Globus pallidus (tissue), 1 donor: ENCODE measurements around the gene ZNF236.
A peak's percentile ranks its signal among the peaks of the same experiment; 100 is the strongest.
"Not testable (repeated sequence)": the region's sequence is repeated elsewhere in the genome, so short reads cannot be mapped to it uniquely, and the experiment has no call there.

Experiments
- DNase-seq: peaks from one replicate; pipeline ENCODE4 v3.0.0-alpha.2; 2015; ENCODE audit warnings: low spot score

The ZNF236 gene

DNA sequence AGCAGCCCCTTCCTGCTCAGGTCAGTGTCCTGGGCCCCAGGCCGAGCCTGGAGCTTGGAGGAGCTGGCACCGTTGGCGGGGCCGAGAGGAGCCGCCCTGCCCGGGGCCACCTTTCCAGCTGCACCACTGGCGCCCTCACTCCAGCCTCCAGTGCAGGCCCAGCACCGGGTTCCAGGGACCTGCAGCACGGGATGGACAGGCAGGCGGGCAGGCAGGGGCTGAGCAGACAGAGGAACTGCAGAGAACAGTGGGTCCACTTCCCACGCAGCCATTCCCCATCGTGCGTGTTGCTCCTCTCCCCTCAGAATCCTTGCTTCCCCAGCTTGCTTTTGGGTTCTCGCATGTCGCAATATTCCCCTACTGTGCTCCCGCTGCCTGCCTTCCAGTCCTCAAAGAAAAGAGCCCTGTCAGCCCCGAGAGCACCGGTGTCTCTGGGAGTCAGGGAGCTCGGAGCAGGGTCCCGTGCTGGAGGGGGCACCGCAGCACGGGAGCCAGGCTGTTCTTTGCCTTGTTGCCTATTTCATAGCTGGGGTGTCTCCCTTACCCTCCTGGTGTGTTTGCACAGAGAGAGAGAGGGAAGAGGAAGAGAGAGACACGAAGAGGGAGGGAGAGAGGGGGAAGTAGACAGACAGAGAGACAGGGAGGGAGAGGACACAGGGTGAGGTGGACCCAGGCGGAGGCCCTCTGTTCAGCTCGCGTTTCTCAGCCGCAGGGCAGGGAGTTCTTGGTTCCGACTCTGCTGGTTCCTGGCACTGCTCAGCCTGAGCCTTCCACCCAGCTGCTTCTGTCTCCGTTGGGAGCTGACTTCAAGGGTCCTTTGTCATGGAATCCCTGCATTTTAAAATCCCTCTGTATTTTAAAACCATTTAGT, 184.2 kb downstream of the ZNF236 start:
- no peak for DNase-seq

DNA sequence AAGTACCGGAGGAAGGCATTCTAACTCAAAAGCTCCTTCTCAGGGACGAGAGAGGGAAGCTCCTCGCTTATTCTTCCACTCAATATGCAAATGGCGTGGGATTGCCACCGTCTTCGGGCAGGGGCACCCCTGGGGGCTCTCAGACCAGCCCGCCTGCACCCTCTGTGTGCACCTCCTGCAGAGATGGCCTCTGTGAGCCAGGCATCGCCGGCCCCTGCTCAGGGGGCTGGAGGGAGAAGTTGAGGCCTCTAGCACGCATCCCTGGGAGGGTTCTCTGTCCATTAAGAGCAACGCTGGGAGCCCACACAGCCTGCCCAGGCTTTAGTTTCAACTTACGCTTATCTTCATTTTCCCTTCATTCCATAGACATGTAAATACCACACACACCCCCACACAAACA, 184.9 kb downstream of the ZNF236 start:
- DNase-seq, result no peak

- DNase-seq, result no peak
Measured at GRCh38 chr18:77008006-77008405, 185.6 kb downstream of the ZNF236 start.

DNA sequence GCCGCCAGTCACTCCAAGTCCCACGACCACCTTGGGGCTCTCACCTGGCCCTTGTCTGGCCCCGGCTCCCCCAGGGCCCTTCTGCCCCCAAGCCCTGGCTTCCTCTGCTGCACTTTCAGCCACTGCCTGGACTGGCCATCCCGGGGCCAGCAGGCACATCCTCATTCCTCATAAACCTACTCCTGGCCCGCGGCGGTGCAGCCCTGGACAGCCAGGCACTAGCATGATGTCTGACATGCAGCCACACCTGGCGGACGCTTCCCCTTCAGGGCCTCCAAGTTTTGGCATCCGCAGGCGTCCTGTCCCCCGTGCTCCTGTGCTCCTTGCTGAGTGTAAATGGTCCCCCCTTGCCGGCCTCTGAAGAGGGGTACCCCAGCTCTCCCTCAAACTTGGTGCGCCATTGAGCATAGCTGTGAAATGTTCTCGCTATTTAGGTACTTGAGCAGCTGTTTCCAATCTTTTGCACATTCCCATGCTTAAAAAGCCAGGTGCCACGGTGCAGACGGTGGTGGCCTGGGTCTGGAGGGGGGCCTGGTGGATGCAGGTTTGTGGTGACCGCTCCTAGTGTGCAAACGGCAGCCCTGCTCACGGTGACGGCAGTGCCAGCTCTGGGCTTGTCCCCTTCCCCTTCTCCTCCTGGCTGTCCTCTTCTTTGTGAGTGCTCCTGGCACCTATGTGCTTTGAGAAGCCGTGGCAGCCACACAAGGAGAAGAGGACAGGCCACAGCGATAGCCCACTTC, 186.4 kb downstream of the ZNF236 start:
- no peak for DNase-seq

GRCh38 chr18:77009675-77010074, 187.3 kb downstream of the ZNF236 start:
- DNase-seq, result no peak

DNA sequence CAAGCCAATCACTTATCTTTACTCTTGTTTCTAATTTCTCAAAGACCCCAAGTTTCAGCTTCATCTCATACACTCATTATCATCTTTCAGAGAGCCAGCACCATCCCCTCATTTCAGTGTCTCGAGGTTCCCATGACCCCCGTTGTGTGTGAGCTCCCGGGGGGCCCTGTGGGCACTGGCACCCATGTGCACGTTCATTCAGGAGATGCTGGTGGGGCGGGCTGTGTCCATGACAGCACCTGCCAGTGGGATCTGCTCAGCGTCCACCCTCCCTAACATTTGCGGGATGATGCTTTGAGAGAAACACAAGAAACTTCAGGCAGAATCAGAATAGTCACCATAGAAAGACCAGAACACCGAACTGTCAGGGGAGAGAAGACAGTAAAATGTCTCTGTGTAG, 189.8 kb downstream of the ZNF236 start:
- no peak for DNase-seq

DNA sequence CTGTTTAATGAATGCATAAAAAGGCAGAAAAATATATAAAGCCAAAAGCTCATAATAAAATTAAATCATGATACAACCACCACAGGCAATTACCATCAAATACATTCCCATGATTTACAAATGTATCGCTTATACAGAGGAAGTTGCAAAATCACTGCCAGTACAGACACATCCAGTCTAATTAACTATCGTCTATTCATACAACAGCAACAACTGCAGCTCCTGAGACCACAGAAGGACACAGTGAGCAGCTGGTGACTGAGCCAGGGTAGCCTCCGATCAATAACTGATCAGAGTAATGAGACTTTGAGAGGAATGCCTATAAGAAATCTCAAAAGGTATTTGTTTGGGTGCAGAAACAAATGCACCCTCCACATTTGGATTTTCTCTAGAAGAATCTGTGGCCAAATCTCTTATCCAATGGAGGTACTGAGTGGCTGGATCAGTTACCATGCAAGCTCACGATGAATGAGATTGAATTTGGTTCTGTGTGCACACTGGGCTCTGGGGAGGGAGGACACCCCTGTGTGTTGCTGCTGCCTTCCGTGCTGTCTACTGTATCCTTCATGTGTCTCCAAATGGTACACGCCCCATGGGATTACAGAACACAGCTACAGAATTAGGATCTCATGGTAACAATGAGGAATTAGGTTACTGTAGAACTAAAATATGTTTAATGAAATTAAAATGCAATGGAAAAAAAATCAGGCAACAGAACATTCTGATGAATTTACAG, 190.6 kb downstream of the ZNF236 start:
- DNase-seq, result no peak

DNA sequence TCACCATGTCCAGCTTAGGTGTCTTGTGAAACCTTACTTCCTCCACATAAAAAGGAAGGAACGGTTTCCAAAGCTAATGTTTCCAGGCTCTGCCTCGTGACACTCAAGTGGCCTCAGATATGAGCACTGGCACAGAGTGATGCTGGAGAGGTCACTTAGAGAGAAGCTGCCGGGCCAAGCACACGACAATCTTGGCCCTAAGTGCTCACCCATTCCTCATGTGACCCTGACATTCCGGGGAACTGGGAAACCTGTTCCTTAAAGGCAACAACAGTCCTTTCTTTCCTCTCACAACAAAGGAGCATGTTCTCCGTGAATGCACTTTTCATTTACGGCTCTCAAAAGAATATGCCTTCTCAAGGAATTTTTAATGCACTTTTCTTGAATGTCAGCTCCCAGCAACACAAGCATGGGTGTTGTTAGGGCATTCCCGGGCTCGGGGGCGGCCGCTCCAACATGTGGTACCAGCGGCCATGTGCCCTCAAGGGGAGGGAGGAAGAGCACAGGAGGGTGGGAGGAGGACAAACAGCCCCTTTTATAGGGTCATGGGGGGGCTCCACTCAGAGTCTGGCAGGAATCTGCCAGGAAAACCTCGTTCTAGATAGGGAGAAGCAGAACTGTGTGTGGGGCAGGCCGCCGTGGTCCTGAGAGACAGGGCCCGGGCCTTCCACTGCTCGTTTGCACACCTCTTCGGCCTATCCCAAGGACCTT, 191.6 kb downstream of the ZNF236 start:
- peak; percentile 81 for DNase-seq

DNA sequence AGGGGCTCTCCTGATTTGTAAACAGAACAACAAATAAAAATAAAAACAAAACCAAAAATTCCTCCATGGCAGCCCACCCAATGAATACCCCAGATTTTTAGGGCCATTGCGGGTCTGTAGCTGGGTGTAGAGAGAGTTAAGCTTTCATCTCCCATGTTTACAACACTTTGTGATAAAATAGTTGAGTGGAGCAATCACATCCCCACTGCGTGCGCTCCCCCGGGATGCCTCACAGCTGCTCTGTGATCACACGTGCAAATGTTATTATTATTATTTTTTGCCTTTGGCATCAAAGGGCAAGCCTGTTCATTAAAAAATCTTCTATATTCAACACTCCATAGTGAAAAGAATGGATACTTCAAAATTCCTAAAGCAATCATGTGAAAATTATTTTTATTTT, 192.2 kb downstream of the ZNF236 start:
- no peak for DNase-seq

- no peak for DNase-seq
Measured at GRCh38 chr18:77015169-77015568, 192.8 kb downstream of the ZNF236 start.

GRCh38 chr18:77015771-77016710, 193.7 kb downstream of the ZNF236 start:
- no peak for DNase-seq

GRCh38 chr18:77016936-77017335, 194.6 kb downstream of the ZNF236 start:
- DNase-seq, result peak; percentile 99

GRCh38 chr18:77017355-77017754, 195.0 kb downstream of the ZNF236 start:
- no peak for DNase-seq

DNA sequence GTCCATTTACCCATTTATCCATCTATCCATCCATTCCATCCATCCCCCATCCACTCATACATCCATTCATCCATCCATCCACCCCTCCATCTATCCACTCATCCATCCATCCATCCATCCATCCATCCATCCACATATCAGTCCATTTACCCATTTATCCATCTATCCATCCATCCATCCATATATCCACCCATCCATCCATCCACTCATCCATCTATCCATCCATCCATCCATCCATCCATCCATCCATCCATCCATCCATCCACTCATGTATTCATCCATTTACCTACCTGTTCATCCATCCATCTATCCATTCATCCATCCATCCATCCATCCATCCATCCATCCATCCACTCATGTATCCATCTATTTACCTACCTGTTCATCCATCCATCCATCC, 196.3 kb downstream of the ZNF236 start:
- not testable (repeated sequence) for DNase-seq

DNA sequence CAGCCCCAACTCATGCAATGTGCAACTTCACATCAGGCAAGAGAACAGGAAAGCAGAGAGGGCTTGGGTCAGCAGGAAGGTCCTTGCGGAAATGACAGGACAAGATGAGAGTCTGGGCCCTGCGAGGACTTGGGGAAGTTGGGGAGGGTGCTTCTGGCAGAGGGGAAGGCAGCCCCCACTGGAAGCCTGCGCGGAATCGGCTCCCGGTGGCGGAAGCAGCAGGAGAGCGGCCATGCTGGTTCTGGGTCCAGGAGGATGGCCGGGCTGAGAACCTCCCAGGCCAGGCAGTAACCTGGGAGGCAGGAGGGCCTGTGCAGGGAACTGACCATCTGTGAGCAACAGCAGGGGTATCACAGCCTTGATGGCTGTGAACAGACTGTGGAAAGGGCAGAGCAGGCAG, 197.3 kb downstream of the ZNF236 start:
- DNase-seq, result no peak
